GM18909 (cell line): ENCODE data around the gene DHRS12.

Experiments used
- ATAC-seq: cut with Tn5 transposase; IDR thresholded peaks from one replicate; pipeline ENCODE4 v1.9.1; 2021; ENCODE audit warnings: mild to moderate bottlenecking; ENCODE audit not compliant: unreplicated experiment, poor library complexity

The DHRS12 gene

DNA sequence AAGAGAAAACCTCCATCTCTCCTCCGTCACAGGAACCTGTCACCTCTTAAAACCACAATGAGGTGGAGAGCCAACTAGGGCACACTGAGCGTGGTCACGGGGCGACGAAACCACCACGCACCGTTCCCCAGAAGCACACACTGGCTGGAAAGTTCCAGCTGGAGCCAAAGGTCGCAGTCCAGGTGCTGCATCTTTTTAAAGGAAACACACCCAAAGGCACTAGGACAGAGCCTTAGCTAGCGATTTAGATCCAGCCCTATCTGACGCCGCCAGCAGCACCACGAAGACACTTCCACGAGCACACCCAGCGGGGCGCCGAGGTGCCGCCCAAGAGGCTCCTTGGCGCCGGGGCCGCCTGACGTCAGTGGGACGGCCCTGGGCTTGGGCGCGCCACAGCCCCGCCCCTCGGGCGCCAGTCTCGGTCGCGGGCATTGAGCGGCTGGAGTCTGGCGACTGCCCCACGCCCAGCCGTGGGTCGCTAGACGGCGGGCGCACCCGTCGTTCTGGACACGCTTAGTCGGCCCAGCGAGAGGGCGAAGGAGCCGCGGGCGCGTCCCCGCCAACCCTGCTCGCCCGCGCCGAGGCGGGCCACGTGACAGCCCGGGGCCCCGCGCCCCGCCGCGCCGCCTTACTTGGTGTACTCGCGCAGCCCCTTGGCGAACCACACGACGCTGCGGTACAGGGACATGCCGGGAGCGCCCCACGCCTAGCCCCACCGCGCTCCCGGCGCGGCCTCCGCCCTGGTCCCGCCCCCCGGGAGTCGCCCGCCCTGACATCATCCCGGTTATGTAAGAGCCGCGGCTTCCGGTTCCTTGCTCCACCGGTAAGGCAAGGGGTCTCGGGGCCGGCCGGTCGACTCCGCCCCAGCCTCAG is at the start of gene DHRS12:
Gene DHRS12 (minus strand): TSS at position 742 of the 873 bp plus-strand sequence. CDS start 4,504 bp downstream, outside the sequence.
- peak; percentile 92 for ATAC-seq

DNA sequence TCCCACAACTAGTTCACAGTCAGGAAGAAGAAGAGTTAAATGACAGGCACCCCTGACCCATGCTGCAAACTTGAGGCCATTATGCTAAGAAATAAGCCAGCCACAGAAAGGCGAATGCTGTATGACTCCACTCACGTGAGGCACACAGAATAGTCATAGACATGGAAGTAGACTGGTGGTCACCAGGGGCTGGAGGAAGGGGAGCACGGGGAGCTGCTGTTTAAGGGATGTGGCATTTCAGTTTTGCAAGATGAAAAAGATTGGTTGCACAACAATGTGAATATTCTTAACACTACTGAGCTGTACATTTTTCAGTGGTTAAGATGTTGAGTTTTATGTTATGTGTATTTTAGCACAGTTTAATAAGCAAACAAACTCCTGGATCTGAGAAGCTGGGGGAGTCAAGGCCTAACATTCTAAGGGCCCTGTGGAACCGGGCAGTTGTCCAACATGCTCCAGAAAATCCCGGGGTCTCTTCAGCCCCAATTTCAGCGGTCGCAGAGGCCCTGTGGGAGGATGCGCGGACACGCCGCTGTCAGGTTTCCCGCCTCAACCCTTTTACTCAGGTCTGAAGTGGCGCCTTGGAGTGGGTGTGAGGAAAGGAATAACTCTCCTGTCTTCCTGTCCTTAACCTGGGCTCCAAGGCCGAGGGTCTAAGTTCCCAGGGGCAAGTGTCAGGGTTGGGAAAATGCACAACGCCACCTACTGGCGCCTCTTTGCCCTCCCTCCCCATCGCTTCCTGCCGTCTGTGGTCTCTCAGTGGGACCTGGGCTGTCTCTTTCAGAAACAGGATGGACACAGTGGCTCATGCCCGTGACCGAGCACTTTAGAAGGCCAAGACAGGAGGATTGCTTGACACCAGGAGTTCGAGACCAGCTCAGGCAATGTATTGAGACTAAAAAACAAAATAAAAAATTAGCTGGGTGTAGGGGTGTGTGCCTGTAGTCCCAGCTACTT is 45.5 kb upstream of the DHRS12 start:
- no peak for ATAC-seq

- no peak for ATAC-seq
Observed at GRCh38 chr13:51848674-51849073, 44.7 kb upstream of the DHRS12 start.

DNA sequence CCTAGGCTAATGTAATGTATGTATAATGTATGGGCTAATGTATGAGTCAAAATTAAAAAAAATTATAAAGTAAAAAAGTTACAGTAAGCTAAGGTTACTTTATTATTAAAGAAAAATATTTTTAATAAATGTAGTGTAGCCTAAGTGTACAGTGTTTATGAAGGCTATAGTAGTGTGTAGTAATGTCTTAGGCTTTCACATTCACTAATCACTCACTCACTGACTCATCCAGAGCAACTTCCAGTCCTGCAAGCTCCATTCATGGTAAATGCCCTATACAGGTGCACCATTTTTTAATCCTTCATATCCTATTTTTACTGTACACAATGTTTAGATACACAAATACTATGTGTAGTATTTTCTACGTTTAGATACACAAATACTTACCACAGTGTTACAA is 42.8 kb upstream of the DHRS12 start:
- no peak for ATAC-seq

DNA sequence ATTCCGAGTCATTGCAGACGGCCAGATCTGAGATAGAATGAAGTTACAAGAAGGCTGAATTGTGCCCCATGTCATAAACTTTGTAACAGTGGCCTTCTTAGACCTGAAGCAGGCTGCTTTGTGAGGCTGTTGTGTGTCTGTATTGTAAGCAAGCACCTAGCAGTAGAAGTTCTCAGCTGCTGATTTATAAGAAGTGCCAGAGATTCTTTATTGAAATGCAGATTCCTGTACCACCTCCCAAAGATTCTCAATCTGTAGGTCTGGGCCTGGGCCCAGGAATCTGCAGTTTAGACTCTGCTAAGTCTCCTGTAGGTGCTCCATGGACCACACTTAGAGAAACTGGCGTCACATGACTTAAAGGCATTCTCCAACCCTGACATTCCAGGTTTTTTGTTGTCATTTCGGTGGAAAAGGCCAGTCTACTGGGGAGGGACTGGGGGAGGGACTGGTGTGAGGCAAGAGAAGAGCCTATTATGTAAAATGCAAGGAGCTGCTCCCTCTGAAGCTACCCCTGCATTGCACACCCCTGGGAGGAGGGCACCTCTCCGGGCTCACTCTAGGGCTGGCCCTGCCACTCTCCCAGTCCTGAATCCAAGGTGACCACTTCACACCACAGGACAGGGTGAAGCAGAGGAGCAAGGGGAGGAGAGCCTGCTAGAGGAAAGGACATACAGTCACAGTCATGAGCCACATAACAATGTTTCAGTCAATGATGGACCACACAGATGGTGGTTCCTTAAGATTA is 41.8 kb upstream of the DHRS12 start:
- no peak for ATAC-seq

DNA sequence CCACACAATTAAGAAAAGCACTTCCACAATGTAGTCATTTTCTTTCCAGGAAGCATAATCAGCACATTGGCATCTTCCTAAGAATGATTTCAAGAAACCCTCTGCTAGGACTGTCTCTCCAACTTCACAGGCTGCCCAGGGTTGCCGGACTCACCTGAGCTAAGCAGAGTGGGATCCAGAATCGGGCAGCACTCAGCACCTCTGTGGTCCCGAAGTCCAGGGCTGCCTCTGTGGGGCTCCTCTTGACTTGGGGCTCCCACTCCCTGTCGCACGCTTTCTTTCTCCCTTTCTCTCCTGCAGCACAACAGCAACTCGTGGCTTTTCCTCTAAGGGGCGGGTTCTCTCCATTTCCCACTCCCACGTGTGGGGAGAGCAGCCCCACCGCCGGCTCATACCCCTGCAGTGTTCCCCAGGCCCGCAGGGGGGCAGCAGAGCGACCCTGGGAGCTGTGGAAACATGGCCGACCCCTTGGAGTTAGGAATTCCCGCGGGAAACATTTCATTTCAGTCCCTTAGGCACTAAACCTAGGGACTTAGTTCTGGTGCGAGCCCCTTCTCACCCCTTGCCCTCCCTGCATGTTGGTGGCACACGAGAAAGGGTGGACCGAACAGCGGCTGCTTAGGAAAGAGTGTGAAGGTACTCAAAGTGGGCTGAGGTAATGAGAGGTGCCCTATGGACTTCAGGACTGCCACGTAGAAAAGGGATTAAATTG is 41.1 kb upstream of the DHRS12 start, which contains the start of gene TMEM272:
Gene TMEM272 (minus strand): TSS at position 316 of the 712 bp plus-strand sequence. CDS start 6,647 bp downstream, outside the sequence.
- ATAC-seq: no peak

- ATAC-seq: no peak
Observed at GRCh38 chr13:51843529-51843928, 39.6 kb upstream of the DHRS12 start.

- ATAC-seq: no peak
Observed at GRCh38 chr13:51841732-51842131, 37.8 kb upstream of the DHRS12 start.

DNA sequence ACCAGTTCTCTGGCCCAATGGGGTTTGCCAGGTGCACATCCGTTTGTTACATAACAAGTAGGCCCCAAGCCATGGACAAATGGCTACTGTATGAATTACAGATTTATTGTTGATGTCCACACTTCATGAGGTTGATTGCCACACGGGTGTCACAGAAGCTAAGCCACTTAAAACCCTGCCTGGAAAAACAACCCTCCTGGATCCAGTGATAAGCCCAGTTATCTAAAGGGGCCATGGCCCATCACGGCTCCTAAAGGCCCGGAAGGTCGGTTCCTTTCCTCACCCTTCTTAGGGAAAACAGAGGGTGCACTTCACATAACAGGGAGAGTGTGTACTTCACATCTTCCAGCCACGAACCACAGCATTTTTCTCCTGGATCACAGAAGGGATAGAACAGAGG is 37.0 kb upstream of the DHRS12 start:
- ATAC-seq: no peak

DNA sequence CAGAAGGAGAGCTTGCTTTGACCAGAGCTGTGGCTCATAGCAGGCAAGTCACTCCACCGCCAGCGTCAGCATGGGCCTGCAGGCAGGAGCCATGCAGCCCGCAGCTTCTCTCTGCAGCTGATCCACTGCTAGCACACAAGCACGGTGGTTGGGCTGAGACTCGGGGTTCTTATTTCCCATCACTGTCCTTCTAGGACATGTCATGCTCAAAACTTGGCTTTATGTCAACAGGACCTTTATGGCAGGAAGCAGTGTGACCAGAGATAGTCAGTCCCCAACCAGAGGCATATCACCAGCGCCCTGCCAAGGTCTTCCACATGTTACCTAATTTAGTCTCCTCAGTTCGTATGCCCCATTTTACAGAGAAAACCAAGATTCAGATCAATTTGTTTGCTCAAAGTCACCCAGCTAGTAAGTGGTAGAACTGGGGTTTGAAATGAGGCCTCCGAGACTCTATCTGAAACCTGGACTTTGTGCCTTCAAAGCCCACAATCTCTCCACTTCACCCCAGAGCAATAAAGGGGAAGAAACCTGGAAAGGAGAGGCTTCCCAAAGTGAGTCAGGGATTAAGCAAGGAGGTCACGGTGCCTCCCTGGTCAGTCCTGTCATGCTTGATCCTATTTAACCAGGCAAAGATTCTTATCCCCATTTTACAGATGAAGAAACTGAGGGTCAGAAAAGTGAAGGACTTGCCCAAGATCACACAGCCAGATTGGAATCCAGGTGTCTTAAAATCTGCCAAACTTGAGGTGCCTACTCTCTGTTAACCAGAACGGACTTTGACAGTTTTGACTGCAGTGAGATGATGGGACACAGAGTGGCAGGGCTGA is 36.0 kb upstream of the DHRS12 start:
- no peak for ATAC-seq

- ATAC-seq: no peak
Observed at GRCh38 chr13:51838240-51838846, 34.4 kb upstream of the DHRS12 start.

DNA sequence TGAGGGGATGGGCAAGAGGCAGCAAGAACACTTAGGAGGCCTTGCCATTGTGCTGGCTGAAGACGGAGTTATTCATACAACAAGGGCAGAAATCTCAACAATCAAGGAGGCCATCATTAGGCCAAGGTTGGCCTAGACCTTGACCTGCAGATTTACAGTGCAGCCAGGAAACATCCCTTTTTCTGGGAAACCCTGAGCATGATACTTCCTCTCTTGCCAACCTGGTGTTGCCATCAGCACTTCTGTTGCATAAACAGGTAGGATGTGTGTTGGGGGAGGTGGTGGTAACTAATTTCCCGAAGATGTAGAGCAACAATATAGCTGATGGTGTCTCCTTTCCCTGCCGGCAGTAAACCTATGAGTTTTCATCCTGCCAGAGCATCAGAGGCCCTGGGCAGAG is 33.1 kb upstream of the DHRS12 start:
- no peak for ATAC-seq

DNA sequence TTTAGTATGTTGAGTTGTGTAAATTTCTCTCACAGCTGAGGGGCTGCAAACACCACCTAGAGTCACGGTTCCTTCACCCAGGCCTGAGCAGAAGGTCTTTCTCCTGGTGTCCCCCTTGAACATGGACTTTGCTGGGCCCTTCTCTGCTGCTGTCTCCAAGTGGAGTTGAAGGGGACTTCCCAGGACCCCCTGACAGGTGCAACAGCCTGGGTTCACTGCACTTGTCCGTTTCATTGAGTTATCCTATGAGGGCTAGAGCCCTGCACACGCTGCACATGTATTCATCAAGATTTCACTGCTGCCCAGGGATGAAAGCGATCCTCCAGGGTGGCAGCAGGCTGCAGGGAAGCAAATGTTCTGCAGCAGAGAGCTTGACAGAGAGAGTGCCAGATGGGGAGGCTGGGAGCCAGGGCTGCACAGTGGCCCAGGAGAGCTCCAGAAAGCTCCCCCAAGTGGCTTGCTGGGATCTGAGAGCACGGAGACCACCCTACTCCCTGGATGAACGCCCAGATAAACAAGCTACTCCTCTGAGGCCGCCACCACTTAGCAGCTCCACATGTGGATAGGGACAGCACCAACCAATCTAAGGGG is 30.7 kb upstream of the DHRS12 start:
- no peak for ATAC-seq

DNA sequence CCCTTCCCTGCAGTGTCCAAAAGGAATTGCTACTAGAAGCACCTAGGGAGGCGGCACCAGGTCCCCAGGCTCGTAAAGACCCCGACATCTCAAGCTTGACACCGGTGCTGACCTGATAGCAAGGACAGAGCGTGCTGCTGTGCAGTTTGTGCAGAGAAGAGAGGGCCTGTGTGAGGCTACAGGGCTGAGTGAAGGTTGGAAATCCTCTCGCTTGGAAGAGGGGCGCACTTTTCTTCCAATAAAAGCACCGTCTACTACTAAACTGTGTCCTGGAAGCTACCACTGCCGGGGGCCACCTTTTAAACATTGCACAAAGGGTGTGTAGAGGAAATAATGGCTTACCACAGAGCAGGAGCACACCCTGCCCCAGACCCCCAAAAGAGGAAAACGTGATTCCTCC is 30.0 kb upstream of the DHRS12 start:
- ATAC-seq: no peak

DNA sequence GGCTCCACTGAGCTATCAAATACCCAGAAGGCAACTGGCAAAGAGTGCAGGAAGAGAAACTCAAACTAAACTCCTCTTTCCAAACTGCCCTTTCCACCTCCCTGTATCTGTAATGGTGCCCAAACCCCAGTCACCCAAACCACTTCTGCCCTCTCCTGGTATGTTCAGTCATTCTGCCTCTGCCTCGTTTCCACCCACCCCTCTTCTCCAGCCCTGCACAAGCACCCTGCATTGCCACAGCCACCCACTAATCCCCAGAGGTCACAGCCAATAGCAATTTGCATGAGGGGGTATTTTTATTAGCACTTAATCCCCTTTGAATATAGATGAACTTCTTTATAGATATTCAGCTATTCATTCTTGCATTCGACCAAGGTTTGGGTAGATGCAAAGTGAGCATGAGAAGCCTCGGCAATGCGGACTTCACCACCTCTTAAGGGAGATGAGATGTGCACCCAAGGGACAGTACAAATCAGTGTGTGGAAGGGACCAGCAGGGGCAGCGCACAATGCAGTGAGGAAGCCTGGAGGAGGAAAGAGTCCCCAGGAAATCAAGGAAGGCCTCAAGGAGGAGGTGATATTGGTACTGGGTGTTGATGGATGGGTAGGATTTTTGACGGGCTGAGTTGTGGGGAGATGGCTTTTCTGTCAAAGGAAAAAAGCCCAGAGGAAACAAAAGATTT is 28.6 kb upstream of the DHRS12 start:
- peak; percentile 79 for ATAC-seq

GRCh38 chr13:51831519-51831918 is 27.6 kb upstream of the DHRS12 start:
- ATAC-seq: no peak

DNA sequence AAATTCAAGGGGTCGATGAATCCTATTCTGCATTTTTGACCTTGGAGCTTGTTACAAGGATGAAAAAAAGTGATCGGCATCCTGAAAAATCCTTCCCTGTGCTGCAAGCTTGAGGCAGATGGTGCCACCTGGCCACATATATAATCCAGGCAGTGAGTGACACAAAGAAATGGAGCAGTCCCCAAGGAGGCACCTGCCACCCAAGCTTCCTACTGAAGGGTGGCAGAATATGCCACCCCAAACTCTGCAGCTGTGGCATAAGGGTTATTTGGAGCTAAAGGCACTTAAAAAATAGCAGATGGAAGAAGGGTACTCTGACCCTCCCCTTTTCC is 25.6 kb upstream of the DHRS12 start:
- ATAC-seq: no peak
